HEK293 (cell line): Measurements from ENCODE around the gene NEB.

ENCODE experiments used
- CTCF ChIA-PET: fragments of 350-600 bp; formaldehyde crosslinking; extraction: SDS; loops from one replicate; lab custom pipeline; 2021; ENCODE audit warnings: antibody characterized with exemption; lab: Yijun Ruan, JAX
- POLR2A ChIA-PET: fragments of 300-600 bp; formaldehyde crosslinking; extraction: SDS; loops from one replicate; lab custom pipeline; 2020; ENCODE audit warnings: antibody characterized with exemption, inconsistent platforms; lab: Yijun Ruan, JAX
- H3K27ac ChIP-seq: fragments of 200-500 bp; sonication (Bioruptor generic); 2 replicates; pipeline ENCODE4 v1.5.1; 2014; ENCODE audit warnings: low read depth, low read length, control low read depth, inconsistent platforms; ENCODE audit errors: extremely low read depth
- H3K36me3 ChIP-seq, 2 experiments: fragments of 200-500 bp in 1 of 2; sonication (Bioruptor generic) in 1 of 2; 1 replicate in 1 of 2; 2 replicates in 1 of 2; pipeline ENCODE4 v1.5.1; 2014 to 2017; ENCODE audit warnings: inconsistent platforms in 2 of 2, low read length in 2 of 2; ENCODE audit not compliant: control insufficient read depth in 2 of 2, insufficient read depth in 1 of 2
- H3K4me1 ChIP-seq: fragments of 200-500 bp; sonication (Bioruptor generic); 2 replicates; pipeline ENCODE4 v1.5.1; 2014; ENCODE audit warnings: mild to moderate bottlenecking, low read length, inconsistent platforms; ENCODE audit not compliant: control insufficient read depth, insufficient read depth
- H3K4me3 ChIP-seq: 2 replicates; pipeline ENCODE4 v1.5.1; 2011; ENCODE audit warnings: low read depth, mild to moderate bottlenecking, control low read depth, low read length, moderate library complexity
- H3K9me3 ChIP-seq: fragments of 200-500 bp; sonication (Bioruptor generic); 2 replicates; pipeline ENCODE4 v1.5.1; 2014; ENCODE audit warnings: low read depth, low read length, inconsistent platforms; ENCODE audit not compliant: control insufficient read depth, insufficient read depth
- PRDM10 ChIP-seq: fragments of 450-650 bp; formaldehyde crosslinking; IDR thresholded peaks from 2 replicates; pipeline ENCODE4 v1.5.1; 2016; ENCODE audit warnings: missing biosample characterization, missing genetic modification characterization
- TRIM28 ChIP-seq: IDR thresholded peaks from 2 replicates; pipeline ENCODE4 v1.6.1; 2011; ENCODE audit warnings: low read length, control low read depth, borderline replicate concordance
- ZBTB49 ChIP-seq: fragments of 450-650 bp; formaldehyde crosslinking; IDR thresholded peaks from 2 replicates; pipeline ENCODE4 v1.5.1; 2016; ENCODE audit warnings: missing biosample characterization, missing genetic modification characterization, low read depth
- ZNF280C ChIP-seq: fragments of 450-650 bp; formaldehyde crosslinking; IDR thresholded peaks from 2 replicates; pipeline ENCODE4 v1.5.1; 2016; ENCODE audit warnings: missing biosample characterization, missing genetic modification characterization
- ZNF302 ChIP-seq: fragments of 450-650 bp; formaldehyde crosslinking; IDR thresholded peaks from 2 replicates; pipeline ENCODE4 v1.5.1; 2016; ENCODE audit warnings: missing biosample characterization, missing genetic modification characterization, low read depth
- ZNF350 ChIP-seq: fragments of 450-650 bp; formaldehyde crosslinking; IDR thresholded peaks from 2 replicates; pipeline ENCODE4 v1.5.0; 2017; ENCODE audit warnings: missing biosample characterization, mild to moderate bottlenecking, missing genetic modification characterization
- ZNF473 ChIP-seq: fragments of 450-650 bp; formaldehyde crosslinking; IDR thresholded peaks from 2 replicates; pipeline ENCODE4 v1.5.1; 2017; ENCODE audit warnings: missing biosample characterization, missing genetic modification characterization
- ZNF514 ChIP-seq: fragments of 450-650 bp; formaldehyde crosslinking; IDR thresholded peaks from 2 replicates; pipeline ENCODE4 v1.5.1; 2016; ENCODE audit warnings: missing biosample characterization, missing genetic modification characterization
- ZNF558 ChIP-seq: fragments of 450-650 bp; formaldehyde crosslinking; IDR thresholded peaks from 2 replicates; pipeline ENCODE4 v1.5.1; 2016; ENCODE audit warnings: missing biosample characterization, missing genetic modification characterization
- ZNF777 ChIP-seq: fragments of 450-650 bp; formaldehyde crosslinking; IDR thresholded peaks from 2 replicates; pipeline ENCODE4 v1.5.1; 2017; ENCODE audit warnings: missing biosample characterization, missing genetic modification characterization, borderline replicate concordance
- ZNF785 ChIP-seq: fragments of 450-650 bp; formaldehyde crosslinking; IDR thresholded peaks from 2 replicates; pipeline ENCODE4 v1.5.1; 2016; ENCODE audit warnings: missing biosample characterization, missing genetic modification characterization
- ZSCAN23 ChIP-seq: fragments of 450-650 bp; formaldehyde crosslinking; IDR thresholded peaks from 2 replicates; pipeline ENCODE4 v1.5.1; 2016; ENCODE audit warnings: missing biosample characterization, missing genetic modification characterization
- TF ChIP-seq, protein P1 (sequence below): fragments of 450-650 bp; formaldehyde crosslinking; IDR thresholded peaks from 2 replicates; pipeline ENCODE4 v1.5.1; 2017; ENCODE audit warnings: missing biosample characterization, missing genetic modification characterization
- TF ChIP-seq, protein P2 (sequence below): fragments of 450-650 bp; formaldehyde crosslinking; IDR thresholded peaks from 2 replicates; pipeline ENCODE4 v1.5.1; 2017; ENCODE audit warnings: missing biosample characterization, mild to moderate bottlenecking, missing genetic modification characterization, moderate library complexity
- TF ChIP-seq, protein P3 (sequence below): fragments of 450-650 bp; formaldehyde crosslinking; IDR thresholded peaks from 2 replicates; pipeline ENCODE4 v1.5.1; 2017; ENCODE audit warnings: missing biosample characterization, missing genetic modification characterization

Gene NEB

DNA sequence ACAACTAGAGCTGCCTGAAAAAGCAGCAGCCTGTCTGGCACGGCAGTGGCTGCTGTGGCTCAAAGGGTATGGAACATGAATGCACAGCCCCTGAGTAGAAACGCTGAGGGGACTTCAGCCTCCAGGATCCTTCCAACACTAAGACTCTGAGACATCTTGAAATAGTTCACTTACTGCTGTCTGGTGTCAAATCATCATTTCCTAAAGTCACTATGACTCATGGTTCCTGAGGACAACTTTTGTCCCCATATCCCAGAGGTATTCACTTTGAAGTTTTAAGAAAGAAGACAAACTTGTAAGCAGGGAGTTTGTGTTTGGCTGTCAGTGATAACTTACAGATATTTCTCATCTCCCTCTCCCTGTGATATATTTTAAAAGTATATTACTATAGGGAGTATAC lies 33.3 kb upstream of the NEB start (continued):
- TF ChIP-seq ZNF350 (tag by site-specific recombination) (no peak), ZNF473 (tag by site-specific recombination) (no peak), ZNF785 (tag by site-specific recombination) (no peak), ZNF280C (tag by site-specific recombination) (no peak), ZNF558 (no peak)
- TF ChIP-seq, protein P1, sequence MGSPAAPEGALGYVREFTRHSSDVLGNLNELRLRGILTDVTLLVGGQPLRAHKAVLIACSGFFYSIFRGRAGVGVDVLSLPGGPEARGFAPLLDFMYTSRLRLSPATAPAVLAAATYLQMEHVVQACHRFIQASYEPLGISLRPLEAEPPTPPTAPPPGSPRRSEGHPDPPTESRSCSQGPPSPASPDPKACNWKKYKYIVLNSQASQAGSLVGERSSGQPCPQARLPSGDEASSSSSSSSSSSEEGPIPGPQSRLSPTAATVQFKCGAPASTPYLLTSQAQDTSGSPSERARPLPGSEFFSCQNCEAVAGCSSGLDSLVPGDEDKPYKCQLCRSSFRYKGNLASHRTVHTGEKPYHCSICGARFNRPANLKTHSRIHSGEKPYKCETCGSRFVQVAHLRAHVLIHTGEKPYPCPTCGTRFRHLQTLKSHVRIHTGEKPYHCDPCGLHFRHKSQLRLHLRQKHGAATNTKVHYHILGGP (tag by site-specific recombination): no peak

GRCh38 chr2:151766437-151767153 lies 32.3 kb upstream of the NEB start:
- Histone ChIP-seq H3K36me3 (no peaks in the 10 kb centered on the region), H3K4me1 (peaks cover 5% of the 10 kb centered on the region), H3K4me3 (no peak overlapping the region), H3K9me3 (no peaks in the 10 kb centered on the region), H3K27ac (no peak overlapping the region; the same call in 1 of the 2 replicates)
- TF ChIP-seq, protein P2, sequence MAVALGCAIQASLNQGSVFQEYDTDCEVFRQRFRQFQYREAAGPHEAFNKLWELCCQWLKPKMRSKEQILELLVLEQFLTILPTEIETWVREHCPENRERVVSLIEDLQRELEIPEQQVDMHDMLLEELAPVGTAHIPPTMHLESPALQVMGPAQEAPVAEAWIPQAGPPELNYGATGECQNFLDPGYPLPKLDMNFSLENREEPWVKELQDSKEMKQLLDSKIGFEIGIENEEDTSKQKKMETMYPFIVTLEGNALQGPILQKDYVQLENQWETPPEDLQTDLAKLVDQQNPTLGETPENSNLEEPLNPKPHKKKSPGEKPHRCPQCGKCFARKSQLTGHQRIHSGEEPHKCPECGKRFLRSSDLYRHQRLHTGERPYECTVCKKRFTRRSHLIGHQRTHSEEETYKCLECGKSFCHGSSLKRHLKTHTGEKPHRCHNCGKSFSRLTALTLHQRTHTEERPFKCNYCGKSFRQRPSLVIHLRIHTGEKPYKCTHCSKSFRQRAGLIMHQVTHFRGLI (tag by site-specific recombination): no peak
- TF ChIP-seq, protein P3, sequence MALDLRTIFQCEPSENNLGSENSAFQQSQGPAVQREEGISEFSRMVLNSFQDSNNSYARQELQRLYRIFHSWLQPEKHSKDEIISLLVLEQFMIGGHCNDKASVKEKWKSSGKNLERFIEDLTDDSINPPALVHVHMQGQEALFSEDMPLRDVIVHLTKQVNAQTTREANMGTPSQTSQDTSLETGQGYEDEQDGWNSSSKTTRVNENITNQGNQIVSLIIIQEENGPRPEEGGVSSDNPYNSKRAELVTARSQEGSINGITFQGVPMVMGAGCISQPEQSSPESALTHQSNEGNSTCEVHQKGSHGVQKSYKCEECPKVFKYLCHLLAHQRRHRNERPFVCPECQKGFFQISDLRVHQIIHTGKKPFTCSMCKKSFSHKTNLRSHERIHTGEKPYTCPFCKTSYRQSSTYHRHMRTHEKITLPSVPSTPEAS (tag by site-specific recombination): 0 out of 2 replicates have a peak, but pooled peaks have one; percentile 19
- no peak for TF ChIP-seq ZNF302 (tag by site-specific recombination)
- POLR2A ChIA-PET: no interaction called here
- CTCF ChIA-PET: interaction anchor here (1.5 kb wide), 1 partner anchor 259 kb away, joined by 5 read pairs; no protein-coding TSS in a partner anchor

- peaks cover 5% of the 10 kb centered on the region for H3K4me1 ChIP-seq
- ChIA-PET POLR2A (no interaction called here), CTCF (interaction anchor here (1.5 kb wide), 1 partner anchor 260 kb away, joined by 5 read pairs; no protein-coding TSS in a partner anchor)
- H3K36me3 ChIP-seq: no peaks in the 10 kb centered on the region
- H3K4me3 ChIP-seq: no peak overlapping the region
- no peaks in the 10 kb centered on the region for H3K9me3 ChIP-seq
- no peak overlapping the region; the same call in 1 of the 2 replicates for H3K27ac ChIP-seq
- TF ChIP-seq ZNF514 (tag by site-specific recombination) (no peak), ZNF777 (tag by site-specific recombination) (no peak), ZSCAN23 (tag by site-specific recombination) (no peak), PRDM10 (tag by site-specific recombination) (no peak), TRIM28 (0 out of 2 replicates have a peak, but pooled peaks have one; percentile 29), ZBTB49 (tag by site-specific recombination) (no peak)
Measured at GRCh38 chr2:151765760-151766410, 31.6 kb upstream of the NEB start.
